GM12873 (cell line): Measurements from ENCODE around the gene ACAP2.

Source experiments
- CTCF ChIP-seq: IDR thresholded peaks from 2 replicates; pipeline ENCODE4 v1.5.1; 2012; ENCODE audit warnings: low read depth, mild to moderate bottlenecking, moderate library complexity, low read length, control low read depth; ENCODE audit not compliant: insufficient read depth; ENCODE audit errors: missing control alignments

Gene ACAP2

GRCh38 chr3:195259475-195260279 lies 183.1 kb downstream of the ACAP2 start:
- TF ChIP-seq CTCF, result peak; percentile 64

GRCh38 chr3:195259154-195259474 lies 183.7 kb downstream of the ACAP2 start:
- no peak for TF ChIP-seq CTCF

GRCh38 chr3:195258449-195259153 lies 184.2 kb downstream of the ACAP2 start:
- no peak for TF ChIP-seq CTCF

GRCh38 chr3:195257454-195258448 lies 185.1 kb downstream of the ACAP2 start:
- TF ChIP-seq CTCF, result no peak

- TF ChIP-seq CTCF, result no peak
These were observed 186.0 kb downstream of the ACAP2 start for GRCh38 chr3:195256639-195257453.

GRCh38 chr3:195255571-195256501 lies 187.0 kb downstream of the ACAP2 start:
- TF ChIP-seq CTCF, result no peak
